ENCODE measurements around the gene CBL.
A peak's percentile ranks its signal among the peaks of the same experiment; 100 is the strongest.

The CBL gene

DNA sequence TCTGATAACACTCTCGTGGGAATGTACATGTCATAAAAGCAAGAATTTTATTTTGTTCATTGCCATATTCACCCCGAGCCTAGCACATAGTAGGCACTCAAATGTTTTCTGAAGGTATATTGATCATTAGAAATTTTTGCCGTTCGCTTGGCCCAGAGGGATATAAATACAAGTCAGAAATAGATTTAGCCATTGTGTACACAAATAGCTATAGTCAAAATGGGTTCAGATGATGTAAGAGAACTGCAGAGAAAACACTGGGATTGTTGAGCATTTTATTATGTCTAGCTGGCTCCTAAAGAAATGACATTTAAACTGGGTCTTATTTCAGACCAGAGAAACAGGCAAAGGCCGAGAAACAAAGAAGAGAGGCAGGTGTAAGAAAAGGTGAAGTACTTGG lies 61.5 kb downstream of the CBL start:
- no peak for TF ChIP-seq ZNF169 (tag by site-specific recombination; IDR thresholded peaks at IDR 0.05)
- peak; percentile 61 for TF ChIP-seq ZBTB17 (tag by site-specific recombination; IDR thresholded peaks at IDR 0.05)
- TF ChIP-seq ZNF571 (tag by site-specific recombination; IDR thresholded peaks at IDR 0.05), result no peak
- 0 out of 2 replicates have a peak, but pooled peaks have one; percentile 62 for TF ChIP-seq TRIM28 (IDR thresholded peaks at IDR 0.05; ENCODE audit: borderline replicate concordance, low read length)
- TF ChIP-seq, protein P1, sequence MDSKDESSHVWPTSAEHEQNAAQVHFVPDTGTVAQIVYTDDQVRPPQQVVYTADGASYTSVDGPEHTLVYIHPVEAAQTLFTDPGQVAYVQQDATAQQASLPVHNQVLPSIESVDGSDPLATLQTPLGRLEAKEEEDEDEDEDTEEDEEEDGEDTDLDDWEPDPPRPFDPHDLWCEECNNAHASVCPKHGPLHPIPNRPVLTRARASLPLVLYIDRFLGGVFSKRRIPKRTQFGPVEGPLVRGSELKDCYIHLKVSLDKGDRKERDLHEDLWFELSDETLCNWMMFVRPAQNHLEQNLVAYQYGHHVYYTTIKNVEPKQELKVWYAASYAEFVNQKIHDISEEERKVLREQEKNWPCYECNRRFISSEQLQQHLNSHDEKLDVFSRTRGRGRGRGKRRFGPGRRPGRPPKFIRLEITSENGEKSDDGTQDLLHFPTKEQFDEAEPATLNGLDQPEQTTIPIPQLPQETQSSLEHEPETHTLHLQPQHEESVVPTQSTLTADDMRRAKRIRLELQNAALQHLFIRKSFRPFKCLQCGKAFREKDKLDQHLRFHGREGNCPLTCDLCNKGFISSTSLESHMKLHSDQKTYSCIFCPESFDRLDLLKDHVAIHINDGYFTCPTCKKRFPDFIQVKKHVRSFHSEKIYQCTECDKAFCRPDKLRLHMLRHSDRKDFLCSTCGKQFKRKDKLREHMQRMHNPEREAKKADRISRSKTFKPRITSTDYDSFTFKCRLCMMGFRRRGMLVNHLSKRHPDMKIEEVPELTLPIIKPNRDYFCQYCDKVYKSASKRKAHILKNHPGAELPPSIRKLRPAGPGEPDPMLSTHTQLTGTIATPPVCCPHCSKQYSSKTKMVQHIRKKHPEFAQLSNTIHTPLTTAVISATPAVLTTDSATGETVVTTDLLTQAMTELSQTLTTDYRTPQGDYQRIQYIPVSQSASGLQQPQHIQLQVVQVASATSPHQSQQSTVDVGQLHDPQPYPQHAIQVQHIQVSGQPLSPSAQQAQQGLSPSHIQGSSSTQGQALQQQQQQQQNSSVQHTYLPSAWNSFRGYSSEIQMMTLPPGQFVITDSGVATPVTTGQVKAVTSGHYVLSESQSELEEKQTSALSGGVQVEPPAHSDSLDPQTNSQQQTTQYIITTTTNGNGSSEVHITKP (tag by site-specific recombination; IDR thresholded peaks at IDR 0.05), result no peak
- no peak for TF ChIP-seq ZNF266 (tag by site-specific recombination; IDR thresholded peaks at IDR 0.05; ENCODE audit: low read depth)
- TF ChIP-seq SP3 (tag by site-specific recombination; IDR thresholded peaks at IDR 0.05), result no peak
- no peak for TF ChIP-seq ZNF518A (tag by site-specific recombination; conservative IDR thresholded peaks at IDR 0.05; ENCODE audit: low read depth)
- no peak for TF ChIP-seq ZNF585B (tag by site-specific recombination; IDR thresholded peaks at IDR 0.05)
- H3K4me3 ChIP-seq (ENCODE audit: low read depth, low read length), result no peak overlapping the region
- H3K36me3 ChIP-seq (ENCODE audit: control insufficient read depth in 2 of 2, insufficient read depth in 1 of 2, low read length in 2 of 2), result no peaks in the 10 kb centered on the region
- H3K4me1 ChIP-seq (ENCODE audit: control insufficient read depth, insufficient read depth, low read length), result peaks cover 5% of the 10 kb centered on the region; the same call in 1 of the 2 replicates
- H3K9me3 ChIP-seq (ENCODE audit: control insufficient read depth, insufficient read depth, low read depth, low read length), result no peaks in the 10 kb centered on the region
- ChIA-PET CTCF (interaction anchor here (0.7 to 1.8 kb wide), 3 partner anchors 17 to 34 kb away, joined by 3 to 4 read pairs (median 4); no protein-coding TSS in a partner anchor), POLR2A (no interaction called here)
- no peak overlapping the region for H3K27ac ChIP-seq (ENCODE audit: extremely low read depth, low read depth, low read length)

DNA sequence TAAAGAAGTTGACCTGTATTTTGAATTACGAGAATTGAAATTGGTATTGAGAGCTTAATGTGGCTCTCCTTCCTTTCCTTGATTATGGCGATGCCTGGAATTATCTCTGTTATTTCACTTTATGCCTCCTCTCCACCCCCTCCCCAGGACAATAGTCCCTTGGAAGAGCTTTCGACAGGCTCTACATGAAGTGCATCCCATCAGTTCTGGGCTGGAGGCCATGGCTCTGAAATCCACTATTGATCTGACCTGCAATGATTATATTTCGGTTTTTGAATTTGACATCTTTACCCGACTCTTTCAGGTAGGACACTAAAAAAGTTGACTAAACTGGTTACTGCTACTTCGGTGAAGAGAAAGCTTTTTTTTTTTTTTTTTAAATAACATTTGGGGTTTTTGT lies 67.6 kb downstream of the CBL start:
- CTCF ChIA-PET, result interaction anchor here (0.6 to 2.8 kb wide), 3 partner anchors 11 to 68 kb away, joined by 3 to 8 read pairs (median 3); partner anchors contain the start of gene CBL
- POLR2A ChIA-PET, result interaction anchor here (0.6 kb wide), 1 partner anchor 42 kb away, joined by 3 read pairs; no protein-coding TSS in a partner anchor
- TF ChIP-seq ZNF571 (tag by site-specific recombination; IDR thresholded peaks at IDR 0.05), result no peak
- no peak for TF ChIP-seq KLF9 (tag by site-specific recombination; IDR thresholded peaks at IDR 0.05; ENCODE audit: low read depth)
- TF ChIP-seq ZNF37A (tag by site-specific recombination; IDR thresholded peaks at IDR 0.05), result no peak
- no peak for TF ChIP-seq ZNF391 (tag by site-specific recombination; IDR thresholded peaks at IDR 0.05; ENCODE audit: borderline replicate concordance, low read depth)
- no peak for TF ChIP-seq BCL11A (tag by site-specific recombination; IDR thresholded peaks at IDR 0.05; ENCODE audit: low read depth)
- TF ChIP-seq ZNF549 (tag by site-specific recombination; IDR thresholded peaks at IDR 0.05), result no peak
- no peak for TF ChIP-seq ZEB2 (tag by site-specific recombination; IDR thresholded peaks at IDR 0.05)
- TF ChIP-seq SALL2 (tag by site-specific recombination; IDR thresholded peaks at IDR 0.05; ENCODE audit: borderline replicate concordance), result no peak
- no peak for TF ChIP-seq ZNF624 (tag by site-specific recombination; IDR thresholded peaks at IDR 0.05)
- no peak for TF ChIP-seq ZBTB20 (tag by site-specific recombination; IDR thresholded peaks at IDR 0.05)
- TF ChIP-seq, protein P2, sequence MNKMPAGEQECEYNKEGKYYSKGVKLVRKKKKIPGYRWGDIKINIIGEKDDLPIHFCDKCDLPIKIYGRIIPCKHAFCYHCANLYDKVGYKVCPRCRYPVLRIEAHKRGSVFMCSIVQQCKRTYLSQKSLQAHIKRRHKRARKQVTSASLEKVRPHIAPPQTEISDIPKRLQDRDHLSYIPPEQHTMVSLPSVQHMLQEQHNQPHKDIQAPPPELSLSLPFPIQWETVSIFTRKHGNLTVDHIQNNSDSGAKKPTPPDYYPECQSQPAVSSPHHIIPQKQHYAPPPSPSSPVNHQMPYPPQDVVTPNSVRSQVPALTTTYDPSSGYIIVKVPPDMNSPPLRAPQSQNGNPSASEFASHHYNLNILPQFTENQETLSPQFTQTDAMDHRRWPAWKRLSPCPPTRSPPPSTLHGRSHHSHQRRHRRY (tag by site-specific recombination; IDR thresholded peaks at IDR 0.05), result no peak
- no peak for TF ChIP-seq ZFP37 (tag by site-specific recombination; IDR thresholded peaks at IDR 0.05)
- TF ChIP-seq ZNF48 (tag by site-specific recombination; IDR thresholded peaks at IDR 0.05), result no peak
- TF ChIP-seq ZBTB1 (tag by site-specific recombination; IDR thresholded peaks at IDR 0.05), result no peak
- TF ChIP-seq ZNF664 (tag by site-specific recombination; IDR thresholded peaks at IDR 0.05), result no peak
- no peak for TF ChIP-seq ZBTB10 (tag by site-specific recombination; IDR thresholded peaks at IDR 0.05)

More for the DNA sequence above, 67.6 kb downstream of the CBL start:
- Histone ChIP-seq H3K36me3 (ENCODE audit: control insufficient read depth in 2 of 2, insufficient read depth in 1 of 2, low read length in 2 of 2) (peaks cover 3 to 35% of the 10 kb centered on the region in 2 experiments; a peak in 2 of 3 replicates), H3K9me3 (ENCODE audit: control insufficient read depth, insufficient read depth, low read depth, low read length) (no peaks in the 10 kb centered on the region), H3K4me3 (ENCODE audit: low read depth, low read length) (no peak overlapping the region), H3K27ac (ENCODE audit: extremely low read depth, low read depth, low read length) (no peak overlapping the region), H3K4me1 (ENCODE audit: control insufficient read depth, insufficient read depth, low read length) (no peaks in the 10 kb centered on the region)
